Measurements from ENCODE around the gene FCRL5.

GRCh38 chr1:157584503-157584902 is 32.2 kb upstream of the FCRL5 start:
- TF ChIP-seq CTCF (IDR thresholded peaks at IDR 0.05) (no peak), POLR2A (IDR thresholded peaks at IDR 0.05) (no peak), POLR2AphosphoS5 (IDR thresholded peaks at IDR 0.05) (no peak)

Data from breast epithelium (tissue), 3 donors.